ENCODE data around the gene VWC2.

The VWC2 gene

GRCh38 chr7:49766966-49767365, 6.5 kb upstream of the VWC2 start:
- DNase-seq: no peak
- no peaks in the 10 kb centered on the region for H3K4me1 ChIP-seq
- no peaks in the 10 kb centered on the region for H3K9me3 ChIP-seq
- no peak overlapping the region for H3K27ac ChIP-seq
- no peaks in the 10 kb centered on the region for H3K27me3 ChIP-seq
- no peak for TF ChIP-seq CTCF (IDR thresholded peaks at IDR 0.05)
- no peaks in the 10 kb centered on the region for H3K36me3 ChIP-seq
- no peak overlapping the region for H3K4me3 ChIP-seq
- intact Hi-C loops (cut with DNase I; ENCODE audit: low total_unique reads): no loop called here

GRCh38 chr7:49767719-49768118, 5.7 kb upstream of the VWC2 start:
- Histone ChIP-seq H3K36me3 (no peaks in the 10 kb centered on the region), H3K27ac (no peak overlapping the region), H3K4me1 (no peaks in the 10 kb centered on the region), H3K9me3 (no peaks in the 10 kb centered on the region), H3K27me3 (no peaks in the 10 kb centered on the region), H3K4me3 (no peak overlapping the region)
- no peak for DNase-seq
- intact Hi-C loops (cut with DNase I; ENCODE audit: low total_unique reads): no loop called here
- TF ChIP-seq CTCF (IDR thresholded peaks at IDR 0.05): no peak

GRCh38 chr7:49768254-49768653, 5.2 kb upstream of the VWC2 start:
- intact Hi-C loops (cut with DNase I; ENCODE audit: low total_unique reads): no loop called here
- Histone ChIP-seq H3K27me3 (peaks cover 0 to under 1% of the 10 kb centered on the region in 2 donors), H3K27ac (no peak overlapping the region), H3K4me3 (no peak overlapping the region), H3K4me1 (peaks cover 0 to 4% (median 2%) of the 10 kb centered on the region in 4 donors), H3K9me3 (no peaks in the 10 kb centered on the region), H3K36me3 (no peaks in the 10 kb centered on the region)
- no peak for DNase-seq
- TF ChIP-seq CTCF (IDR thresholded peaks at IDR 0.05): no peak

DNA sequence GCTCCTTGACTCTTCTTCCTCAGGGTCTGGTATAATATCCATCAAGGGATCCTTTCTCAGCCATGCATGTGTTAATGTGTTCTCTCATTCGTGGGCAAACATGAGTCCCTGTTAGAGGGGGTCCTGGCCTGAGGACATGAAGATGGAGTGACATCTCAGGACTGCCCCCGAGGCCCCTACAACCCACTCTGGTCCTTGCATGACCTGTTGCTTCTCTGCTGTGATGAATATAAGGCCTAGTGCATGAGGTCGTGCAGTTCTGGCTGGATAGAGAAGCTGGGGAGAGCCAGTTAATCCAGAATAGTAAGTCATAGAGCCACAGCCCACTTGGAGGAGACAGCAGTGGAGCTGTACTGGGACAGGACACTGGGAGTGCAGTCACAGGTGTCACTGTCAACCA, 4.6 kb upstream of the VWC2 start:
- no peak for DNase-seq
- intact Hi-C loops (cut with DNase I; ENCODE audit: low total_unique reads): no loop called here
- Histone ChIP-seq H3K4me3 (no peak overlapping the region), H3K9me3 (no peaks in the 10 kb centered on the region), H3K27me3 (peaks cover 0 to 6% of the 10 kb centered on the region in 2 donors), H3K27ac (no peak overlapping the region), H3K36me3 (no peaks in the 10 kb centered on the region), H3K4me1 (peaks cover 0 to 10% (median 5%) of the 10 kb centered on the region in 4 donors)
- no peak for TF ChIP-seq CTCF (IDR thresholded peaks at IDR 0.05)

- Histone ChIP-seq H3K27ac (no peak overlapping the region), H3K27me3 (peaks cover 0 to 11% of the 10 kb centered on the region in 2 donors), H3K4me3 (no peak overlapping the region), H3K4me1 (peaks cover 0 to 16% (median 10%) of the 10 kb centered on the region in 4 donors), H3K36me3 (no peaks in the 10 kb centered on the region), H3K9me3 (no peaks in the 10 kb centered on the region)
- intact Hi-C loops (cut with DNase I; ENCODE audit: low total_unique reads): no loop called here
- no peak for DNase-seq
- no peak for TF ChIP-seq CTCF (IDR thresholded peaks at IDR 0.05)
Measured at GRCh38 chr7:49769285-49769857, 4.1 kb upstream of the VWC2 start.

- no peak for DNase-seq
- Histone ChIP-seq H3K4me3 (no peak overlapping the region), H3K27ac (no peak overlapping the region), H3K4me1 (peaks cover 0 to 30% (median 25%) of the 10 kb centered on the region in 4 donors), H3K36me3 (no peaks in the 10 kb centered on the region), H3K9me3 (no peaks in the 10 kb centered on the region), H3K27me3 (peaks cover 0 to 26% of the 10 kb centered on the region in 2 donors)
- TF ChIP-seq CTCF (IDR thresholded peaks at IDR 0.05): no peak
- intact Hi-C loops (cut with DNase I; ENCODE audit: low total_unique reads): no loop called here
Measured at GRCh38 chr7:49770838-49771237, 2.6 kb upstream of the VWC2 start.

All from tibial artery (tissue), 4 donors.